Activated T-cell treated with anti-CD3 and anti-CD28 coated beads, Interleukin-2, amount 50 U/mL, for 72 hours (primary cell): ENCODE data around the gene DEFB121. TPM values are rescaled to one million over a fixed set of nuclear protein-coding genes. Genes with fewer than 3 reads are reported as not detected.
A peak's percentile ranks its signal among the peaks of the same experiment; 100 is the strongest.
"Not testable (repeated sequence)": the region's sequence is repeated elsewhere in the genome, so short reads cannot be mapped to it uniquely, and the experiment has no call there.

Experiments
- ATAC-seq, 2 donors: fragments of 150-1000 bp; cut with Tn5 transposase; replicated peaks in 1 of 2; 2 replicates each; pipeline ENCODE4 v1.10.0; 2021; ENCODE audit warnings: moderate library complexity in 2 of 2, mild to moderate bottlenecking in 1 of 2
- DNase-seq, 2 donors: peaks; one replicate each; pipeline ENCODE4 v3.0.0; 2021 to 2022; ENCODE audit warnings: mixed read lengths in 1 of 2
- H3K27ac Mint-ChIP-seq: one replicate; pipeline ENCODE4 v1.8.0; 2022; ENCODE audit warnings: mild to moderate bottlenecking, moderate library complexity, mixed read lengths
- H3K27me3 Mint-ChIP-seq: one replicate; pipeline ENCODE4 v1.8.0; 2022; ENCODE audit warnings: low read depth, mixed read lengths
- H3K36me3 Mint-ChIP-seq, 2 donors: one replicate each; pipeline ENCODE4 v1.8.0; 2022; ENCODE audit warnings: mixed read lengths in 2 of 2, mild to moderate bottlenecking in 1 of 2; ENCODE audit not compliant: insufficient read depth in 2 of 2
- H3K4me1 Mint-ChIP-seq: one replicate; pipeline ENCODE4 v1.8.0; 2022; ENCODE audit warnings: low read depth, mixed read lengths
- H3K4me3 Mint-ChIP-seq, 2 donors: one replicate each; pipeline ENCODE4 v1.8.0; 2022; ENCODE audit warnings: mild to moderate bottlenecking in 2 of 2, mixed read lengths in 2 of 2, moderate library complexity in 2 of 2
- H3K9me3 Mint-ChIP-seq, 2 donors: one replicate each; pipeline ENCODE4 v1.8.0; 2022; ENCODE audit warnings: mixed read lengths in 2 of 2
- total RNA-seq, 2 donors: library from RNA; stranded (reverse); gene quantifications; one replicate each; pipeline ENCODE4 v1.2.3, GENCODE V29; 2022

The DEFB121 gene
- total RNA-seq, result not detected

- H3K9me3 Mint-ChIP-seq, result peaks cover 2% of the 10 kb centered on the region in 2 donors
- DNase-seq, result no peak
- no peak within 1 kb of the TSS for H3K27ac Mint-ChIP-seq
- ATAC-seq, result no peak
- H3K4me1 Mint-ChIP-seq, result no peaks in the 10 kb centered on the region
- peaks cover 9% of the 10 kb centered on the region for H3K27me3 Mint-ChIP-seq
- H3K4me3 Mint-ChIP-seq, result no peak within 1 kb of the TSS
- H3K36me3 Mint-ChIP-seq, result no peaks in the 10 kb centered on the region
These were observed at the start of gene DEFB121 for GRCh38 chr20:31406115-31406514. TSS of gene DEFB121 (minus strand) at chr20:31406215. CDS start at chr20:31406152, 63 bp downstream.

- Mint-ChIP-seq H3K9me3 (no peaks in the 10 kb centered on the region), H3K27me3 (peaks cover 16% of the 10 kb centered on the region), H3K27ac (no peak overlapping the region), H3K4me3 (no peak overlapping the region), H3K4me1 (no peaks in the 10 kb centered on the region), H3K36me3 (no peaks in the 10 kb centered on the region)
- ATAC-seq, result no peak
- no peak for DNase-seq
These were observed 48.3 kb upstream of the DEFB121 start for GRCh38 chr20:31454361-31454760.

- H3K36me3 Mint-ChIP-seq, result no peaks in the 10 kb centered on the region
- DNase-seq, result no peak
- peaks cover 0 to 1% of the 10 kb centered on the region in 2 donors for H3K9me3 Mint-ChIP-seq
- no peaks in the 10 kb centered on the region for H3K4me1 Mint-ChIP-seq
- peaks cover 11% of the 10 kb centered on the region for H3K27me3 Mint-ChIP-seq
- H3K27ac Mint-ChIP-seq, result no peak overlapping the region
- no peak for ATAC-seq
- no peak overlapping the region for H3K4me3 Mint-ChIP-seq
These were observed 46.6 kb upstream of the DEFB121 start for GRCh38 chr20:31452575-31452974.

GRCh38 chr20:31449511-31450414, 43.7 kb upstream of the DEFB121 start:
- no peaks in the 10 kb centered on the region for H3K36me3 Mint-ChIP-seq
- DNase-seq (no peak), ATAC-seq (no peak)
- H3K27ac Mint-ChIP-seq, result no peak overlapping the region
- no peaks in the 10 kb centered on the region for H3K4me1 Mint-ChIP-seq
- H3K9me3 Mint-ChIP-seq, result peaks cover 0 to 1% of the 10 kb centered on the region in 2 donors
- no peaks in the 10 kb centered on the region for H3K27me3 Mint-ChIP-seq
- H3K4me3 Mint-ChIP-seq, result no peak overlapping the region

GRCh38 chr20:31446084-31446819, 40.2 kb upstream of the DEFB121 start:
- Mint-ChIP-seq H3K27me3 (no peaks in the 10 kb centered on the region), H3K4me3 (no peak overlapping the region), H3K4me1 (no peaks in the 10 kb centered on the region), H3K36me3 (no peaks in the 10 kb centered on the region), H3K9me3 (peaks cover 0 to 1% of the 10 kb centered on the region in 2 donors), H3K27ac (no peak overlapping the region)
- ATAC-seq (no peak), DNase-seq (no peak)

- H3K27ac Mint-ChIP-seq, result no peak within 1 kb of the TSS
- DNase-seq, result peak in 1 of 2 donors; percentile 5
- no peak within 1 kb of the TSS for H3K4me3 Mint-ChIP-seq
- H3K4me1 Mint-ChIP-seq, result no peaks in the 10 kb centered on the region
- H3K27me3 Mint-ChIP-seq, result no peaks in the 10 kb centered on the region
- no peak for ATAC-seq
- H3K36me3 Mint-ChIP-seq, result no peaks in the 10 kb centered on the region
- no peaks in the 10 kb centered on the region for H3K9me3 Mint-ChIP-seq
These were observed 34.1 kb upstream of the DEFB121 start, which contains the start of gene DEFB123 for GRCh38 chr20:31440012-31440659. TSS of gene DEFB123 (plus strand) at chr20:31440632. CDS start at chr20:31440699, 67 bp downstream.

GRCh38 chr20:31430568-31431115, 24.6 kb upstream of the DEFB121 start:
- ATAC-seq, result no peak

GRCh38 chr20:31427576-31427975, 21.6 kb upstream of the DEFB121 start:
- not testable (repeated sequence) for H3K4me1 Mint-ChIP-seq, H3K9me3 Mint-ChIP-seq, H3K36me3 Mint-ChIP-seq, ATAC-seq, H3K27ac Mint-ChIP-seq, DNase-seq, H3K4me3 Mint-ChIP-seq
- H3K27me3 Mint-ChIP-seq, result peaks cover 14% of the 10 kb centered on the region

More at GRCh38 chr20:31430568-31431115, 24.6 kb upstream of the DEFB121 start:
- no peak for DNase-seq
- H3K27me3 Mint-ChIP-seq, result peaks cover 14% of the 10 kb centered on the region
- H3K27ac Mint-ChIP-seq, result no peak overlapping the region
- no peak overlapping the region for H3K4me3 Mint-ChIP-seq
- peaks cover 0 to 2% of the 10 kb centered on the region in 2 donors for H3K36me3 Mint-ChIP-seq
- no peaks in the 10 kb centered on the region for H3K4me1 Mint-ChIP-seq
- H3K9me3 Mint-ChIP-seq, result no peaks in the 10 kb centered on the region

- H3K27me3 Mint-ChIP-seq, result peaks cover 14% of the 10 kb centered on the region
These were observed 21.0 kb upstream of the DEFB121 start for GRCh38 chr20:31426891-31427551.

GRCh38 chr20:31425797-31426196, 19.8 kb upstream of the DEFB121 start:
- Mint-ChIP-seq H3K27ac (no peak overlapping the region), H3K36me3 (peaks cover 0 to 2% of the 10 kb centered on the region in 2 donors), H3K4me3 (no peak overlapping the region), H3K9me3 (no peaks in the 10 kb centered on the region), H3K4me1 (no peaks in the 10 kb centered on the region), H3K27me3 (peaks cover 13% of the 10 kb centered on the region)
- ATAC-seq (no peak), DNase-seq (no peak)

More at GRCh38 chr20:31426891-31427551, 21.0 kb upstream of the DEFB121 start:
- H3K9me3 Mint-ChIP-seq, DNase-seq, H3K4me3 Mint-ChIP-seq, H3K36me3 Mint-ChIP-seq, ATAC-seq, H3K27ac Mint-ChIP-seq, H3K4me1 Mint-ChIP-seq: not testable (repeated sequence)

- DNase-seq (no peak), ATAC-seq (no peak)
- Mint-ChIP-seq H3K4me1 (no peaks in the 10 kb centered on the region), H3K36me3 (no peaks in the 10 kb centered on the region), H3K27ac (no peak overlapping the region), H3K27me3 (peaks cover 14% of the 10 kb centered on the region), H3K4me3 (no peak overlapping the region), H3K9me3 (peaks cover 0 to 3% of the 10 kb centered on the region in 2 donors)
These were observed 12.3 kb upstream of the DEFB121 start for GRCh38 chr20:31418307-31418706.

- Mint-ChIP-seq H3K9me3 (peaks cover 0 to 4% of the 10 kb centered on the region in 2 donors), H3K4me1 (no peaks in the 10 kb centered on the region), H3K27me3 (peaks cover 17% of the 10 kb centered on the region), H3K36me3 (no peaks in the 10 kb centered on the region), H3K27ac (no peak overlapping the region), H3K4me3 (no peak overlapping the region)
- DNase-seq, result no peak
- no peak for ATAC-seq
These were observed 9.6 kb upstream of the DEFB121 start for GRCh38 chr20:31415653-31416052.
